Measurements from ENCODE around the gene MINK1. TPM values are rescaled to one million over a fixed set of nuclear protein-coding genes. Genes with fewer than 3 reads are reported as not detected.

Gene MINK1
- total and polyA plus RNA-seq, 2 of the 13 experiments (the other 11 are each of a cell fraction or from before 2014, with no cell fraction given): 17.2 to 63.9 TPM

- TF ChIP-seq ZMAT5 (CRISPR knock-in tag; IDR thresholded peaks at IDR 0.05; ENCODE audit: borderline replicate concordance, low read depth) (0 out of 2 replicates have a peak, but pooled peaks have one; percentile 28), ZNF121 (CRISPR knock-in tag; IDR thresholded peaks at IDR 0.05) (no peak), ZNF207 (IDR thresholded peaks at IDR 0.05; ENCODE audit: borderline replicate concordance) (no peak), SMAD9 (CRISPR knock-in tag; IDR thresholded peaks at IDR 0.05) (no peak), FOXA1 (IDR thresholded peaks at IDR 0.05) (no peak), FOXA1 (CRISPR knock-in tag; IDR thresholded peaks at IDR 0.05) (no peak), XRCC5 (optimal IDR thresholded peaks at IDR 0.05; ENCODE audit: low read length) (peak; percentile 71), SATB2 (CRISPR knock-in tag; IDR thresholded peaks at IDR 0.05) (0 out of 2 replicates have a peak, but pooled peaks have one; percentile 14), ZNF883 (CRISPR knock-in tag; IDR thresholded peaks at IDR 0.05; ENCODE audit: not compliant biosample characterization) (no peak), ZBTB7A (CRISPR knock-in tag; IDR thresholded peaks at IDR 0.05) (peak; percentile 49; the same call in 1 of the 2 replicates), MAFK (conservative IDR thresholded peaks at IDR 0.05 in 1 of 2, IDR thresholded peaks at IDR 0.05 in 1 of 2; ENCODE audit: low read length in 2 of 2) (no peak), ZNF546 (CRISPR knock-in tag; conservative IDR thresholded peaks at IDR 0.05) (no peak; the same call in none of the 2 replicates), ATF4 (CRISPR knock-in tag; IDR thresholded peaks at IDR 0.05) (0 out of 4 replicates have a peak, but pooled peaks of 1 of the 2 experiments have one; percentile 33), SAFB2 (CRISPR knock-in tag; IDR thresholded peaks at IDR 0.05; ENCODE audit: borderline replicate concordance, low read depth) (peak; percentile 41; the same call in 1 of the 2 replicates), MYC (CRISPR knock-in tag; IDR thresholded peaks at IDR 0.05; ENCODE audit: borderline replicate concordance) (no peak; the same call in 1 of the 2 replicates), KAT8 (CRISPR knock-in tag; IDR thresholded peaks at IDR 0.05) (no peak), TAF1 (CRISPR knock-in tag; IDR thresholded peaks at IDR 0.05) (peak; percentile 92), CREB3 (CRISPR knock-in tag; IDR thresholded peaks at IDR 0.05) (no peak), NR1H2 (CRISPR knock-in tag; IDR thresholded peaks at IDR 0.05; ENCODE audit: borderline replicate concordance, low read depth) (no peak), SPEN (CRISPR knock-in tag; IDR thresholded peaks at IDR 0.05; ENCODE audit: low read depth) (peak; percentile 79; the same call in 1 of the 2 replicates), SALL2 (CRISPR knock-in tag; IDR thresholded peaks at IDR 0.05) (peak; percentile 11; the same call in 1 of the 2 replicates), ERF (CRISPR knock-in tag; IDR thresholded peaks at IDR 0.05) (peak; percentile 83), CBX2 (IDR thresholded peaks at IDR 0.05; ENCODE audit: low read depth, low read length) (no peak), CBX2 (CRISPR knock-in tag; IDR thresholded peaks at IDR 0.05; ENCODE audit: low read depth) (no peak), SP1 (IDR thresholded peaks at IDR 0.05) (no peak), SP1 (CRISPR knock-in tag; IDR thresholded peaks at IDR 0.05) (no peak), ZNF605 (CRISPR knock-in tag; IDR thresholded peaks at IDR 0.05) (no peak), GLI4 (CRISPR knock-in tag; IDR thresholded peaks at IDR 0.05; ENCODE audit: borderline replicate concordance) (no peak)
- TF ChIP-seq, protein P1, sequence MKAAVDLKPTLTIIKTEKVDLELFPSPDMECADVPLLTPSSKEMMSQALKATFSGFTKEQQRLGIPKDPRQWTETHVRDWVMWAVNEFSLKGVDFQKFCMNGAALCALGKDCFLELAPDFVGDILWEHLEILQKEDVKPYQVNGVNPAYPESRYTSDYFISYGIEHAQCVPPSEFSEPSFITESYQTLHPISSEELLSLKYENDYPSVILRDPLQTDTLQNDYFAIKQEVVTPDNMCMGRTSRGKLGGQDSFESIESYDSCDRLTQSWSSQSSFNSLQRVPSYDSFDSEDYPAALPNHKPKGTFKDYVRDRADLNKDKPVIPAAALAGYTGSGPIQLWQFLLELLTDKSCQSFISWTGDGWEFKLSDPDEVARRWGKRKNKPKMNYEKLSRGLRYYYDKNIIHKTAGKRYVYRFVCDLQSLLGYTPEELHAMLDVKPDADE (CRISPR knock-in tag; IDR thresholded peaks at IDR 0.05): no peak
Observed at GRCh38 chr17:4788807-4789700, 44.1 kb upstream of the MINK1 start, which contains the start of gene GLTPD2 (continued).
